Measurements from ENCODE around the gene MEGF8.

- TF ChIP-seq CTCF (IDR thresholded peaks at IDR 0.05) (no peak), POLR2A (IDR thresholded peaks at IDR 0.05) (no peak)
These were observed 66.7 kb downstream of the MEGF8 start for GRCh38 chr19:42392165-42392564.
